ENCODE data around the gene MKI67. TPM values are rescaled to one million over a fixed set of nuclear protein-coding genes. Genes with fewer than 3 reads are reported as not detected.
"Not testable (repeated sequence)": the region's sequence is repeated elsewhere in the genome, so short reads cannot be mapped to it uniquely, and the experiment has no call there.

Gene MKI67
- total and polyA plus RNA-seq, 7 experiments from 2014 or later: 0.05 to 219 (median 0.20) TPM

DNA sequence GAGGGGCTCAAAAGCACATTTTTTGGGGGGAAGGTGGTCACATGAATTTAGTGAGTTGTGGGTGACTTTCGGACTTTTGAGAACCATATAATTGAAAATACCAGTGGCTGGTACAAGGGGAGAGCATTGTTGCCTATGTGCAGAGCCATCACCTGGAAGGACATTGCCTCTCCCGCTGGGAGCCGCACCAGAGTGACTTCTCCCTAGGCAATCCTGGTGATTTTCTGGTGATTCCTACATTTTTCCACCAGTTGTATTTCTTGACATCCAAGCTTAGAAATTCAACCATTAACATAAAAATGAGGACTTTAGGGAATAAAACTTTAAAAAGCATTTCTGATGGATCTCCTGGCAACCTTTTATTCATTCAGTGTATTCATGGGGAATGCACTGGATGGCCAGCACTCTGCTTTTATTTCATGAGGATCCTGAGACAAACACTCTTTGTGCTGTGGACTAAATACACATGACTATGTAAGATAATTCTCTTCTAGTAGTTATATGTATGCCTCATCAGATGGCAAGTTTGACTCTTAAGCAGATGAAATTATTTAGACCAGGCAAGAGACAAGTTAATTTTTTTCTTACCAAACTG is 41.8 kb upstream of the MKI67 start:
- Mint-ChIP-seq H3K9me3 (peaks cover 0 to 10% (median 5%) of the 10 kb centered on the region in 11 donors), H3K4me1 (no peaks in the 10 kb centered on the region), H3K36me3 (peaks cover 0 to 3% (median 0%) of the 10 kb centered on the region in 5 donors), H3K4me3 (no peak overlapping the region), H3K27me3 (peaks cover 10 to 36% (median 11%) of the 10 kb centered on the region in 5 donors), H3K27ac (no peak overlapping the region)
- Histone ChIP-seq H3K9me3 (ENCODE audit: control insufficient read depth in 2 of 3, low read length in 3 of 3) (no peaks in the 10 kb centered on the region), H3K27ac (ENCODE audit: low read depth, low read length) (no peak overlapping the region), H3K27me3 (ENCODE audit: control insufficient read depth in 2 of 2, insufficient read depth in 2 of 2, low read length in 2 of 2) (no peaks in the 10 kb centered on the region), H3K36me3 (ENCODE audit: control insufficient read depth in 2 of 3, insufficient read depth in 3 of 3, low read length in 3 of 3) (no peaks in the 10 kb centered on the region), H3K4me1 (ENCODE audit: control insufficient read depth in 2 of 2, insufficient read depth in 2 of 2, low read length in 2 of 2) (no peaks in the 10 kb centered on the region), H3K4me3 (ENCODE audit: low read length) (no peak overlapping the region)
- CTCF ChIA-PET: no interaction called here
- ATAC-seq (no peak), DNase-seq (no peak)
- intact Hi-C loops (cut with micrococcal nuclease): no loop called here
- POLR2A ChIA-PET: interaction anchor here (0.6 kb wide), 1 partner anchor 40 kb away, joined by 3 read pairs; no protein-coding TSS in a partner anchor

DNA sequence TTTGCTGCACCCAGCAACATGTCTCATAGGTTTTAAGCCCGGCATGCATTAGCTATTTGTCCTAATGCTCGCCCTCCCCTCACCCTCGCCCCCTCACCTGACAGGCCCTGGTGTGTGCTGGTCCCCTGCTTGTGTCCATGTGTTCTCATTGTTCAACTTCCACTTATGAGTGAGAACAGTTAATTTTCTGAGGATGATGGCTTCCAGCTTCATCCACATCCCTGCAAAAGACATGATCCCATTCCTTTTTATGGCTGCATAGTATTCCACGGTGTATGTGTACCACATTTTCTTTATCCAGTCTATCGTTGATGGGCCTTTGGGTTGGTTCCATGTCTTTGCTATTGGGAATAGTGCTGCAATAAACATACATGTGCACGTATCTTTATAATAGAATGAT is 40.9 kb upstream of the MKI67 start:
- intact Hi-C loops (cut with micrococcal nuclease); H3K4me1 Mint-ChIP-seq; H3K27ac Mint-ChIP-seq; POLR2A ChIA-PET; H3K9me3 Mint-ChIP-seq; H3K27ac ChIP-seq (ENCODE audit: low read depth, low read length); H3K4me3 ChIP-seq (ENCODE audit: low read length); H3K4me3 Mint-ChIP-seq; ATAC-seq; H3K36me3 Mint-ChIP-seq; H3K36me3 ChIP-seq (ENCODE audit: control insufficient read depth in 2 of 3, insufficient read depth in 3 of 3, low read length in 3 of 3); H3K27me3 ChIP-seq (ENCODE audit: control insufficient read depth in 2 of 2, insufficient read depth in 2 of 2, low read length in 2 of 2); DNase-seq; H3K4me1 ChIP-seq (ENCODE audit: control insufficient read depth in 2 of 2, insufficient read depth in 2 of 2, low read length in 2 of 2); H3K9me3 ChIP-seq (ENCODE audit: control insufficient read depth in 2 of 3, low read length in 3 of 3): not testable (repeated sequence)
- peaks cover 6 to 33% (median 10%) of the 10 kb centered on the region in 5 donors for H3K27me3 Mint-ChIP-seq
- CTCF ChIA-PET: interaction anchor here (0.6 kb wide), 1 partner anchor 9 kb away, joined by 3 read pairs; no protein-coding TSS in a partner anchor

DNA sequence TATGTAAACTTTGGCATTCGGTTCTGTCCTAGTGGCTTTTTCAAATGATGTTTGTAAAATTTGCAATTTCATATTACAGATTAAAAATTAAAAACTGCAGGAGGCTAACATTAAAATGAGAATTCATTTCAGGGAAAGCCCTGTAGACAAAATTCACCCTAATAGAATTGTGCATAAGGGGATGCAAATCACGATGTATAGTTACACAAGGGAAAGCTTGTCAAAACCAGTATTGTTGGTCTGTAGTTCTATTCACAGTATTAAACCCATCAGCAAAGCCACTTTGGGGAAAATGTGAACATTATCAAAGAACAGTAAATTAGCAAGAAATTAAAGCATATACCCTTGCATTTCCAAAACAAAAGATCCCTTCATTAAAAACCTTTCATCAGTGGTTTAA is 39.9 kb upstream of the MKI67 start:
- no peaks in the 10 kb centered on the region for H3K27me3 ChIP-seq (ENCODE audit: control insufficient read depth in 2 of 2, insufficient read depth in 2 of 2, low read length in 2 of 2)
- no peak overlapping the region for H3K27ac ChIP-seq (ENCODE audit: low read depth, low read length)
- no peaks in the 10 kb centered on the region for H3K9me3 ChIP-seq (ENCODE audit: control insufficient read depth in 2 of 3, low read length in 3 of 3)
- Mint-ChIP-seq H3K4me1 (peaks cover 0 to 6% (median 1%) of the 10 kb centered on the region in 7 donors), H3K9me3 (peaks cover 0 to 2% (median 0%) of the 10 kb centered on the region in 11 donors), H3K36me3 (no peaks in the 10 kb centered on the region), H3K27ac (no peak overlapping the region), H3K4me3 (no peak overlapping the region), H3K27me3 (peaks cover 6 to 33% (median 10%) of the 10 kb centered on the region in 5 donors)
- intact Hi-C loops (cut with micrococcal nuclease): no loop called here
- H3K36me3 ChIP-seq (ENCODE audit: control insufficient read depth in 2 of 3, insufficient read depth in 3 of 3, low read length in 3 of 3): no peaks in the 10 kb centered on the region
- DNase-seq (no peak), ATAC-seq (no peak)
- H3K4me1 ChIP-seq (ENCODE audit: control insufficient read depth in 2 of 2, insufficient read depth in 2 of 2, low read length in 2 of 2): no peaks in the 10 kb centered on the region
- no peak overlapping the region for H3K4me3 ChIP-seq (ENCODE audit: low read length)
- ChIA-PET POLR2A (no interaction called here), CTCF (no interaction called here)

DNA sequence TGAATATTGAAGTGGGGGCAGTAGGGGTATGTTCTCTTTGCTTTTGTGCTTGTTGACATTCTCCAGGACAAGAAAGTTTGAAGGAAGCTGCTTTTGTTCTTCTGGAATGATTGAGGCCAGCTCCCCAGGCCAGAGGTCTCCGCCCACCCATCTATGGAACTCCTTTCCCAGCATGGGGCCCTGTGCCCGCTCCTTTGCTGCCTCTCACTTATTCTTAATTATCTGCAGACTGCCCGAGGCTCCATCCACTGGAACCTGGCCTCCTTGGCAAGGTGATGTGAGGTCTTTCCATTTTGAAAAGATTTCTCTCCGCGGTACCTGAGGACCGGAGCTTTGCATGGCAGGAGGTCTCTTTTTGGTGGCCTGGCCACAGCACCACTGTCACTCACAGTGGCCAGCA is 39.3 kb upstream of the MKI67 start:
- Mint-ChIP-seq H3K4me3 (no peak overlapping the region), H3K36me3 (no peaks in the 10 kb centered on the region), H3K27me3 (peaks cover 6 to 31% (median 10%) of the 10 kb centered on the region in 5 donors), H3K9me3 (no peaks in the 10 kb centered on the region), H3K27ac (no peak overlapping the region), H3K4me1 (peaks cover 0 to 12% (median 4%) of the 10 kb centered on the region in 7 donors)
- H3K9me3 ChIP-seq (ENCODE audit: control insufficient read depth in 2 of 3, low read length in 3 of 3): no peaks in the 10 kb centered on the region
- H3K27me3 ChIP-seq (ENCODE audit: control insufficient read depth in 2 of 2, insufficient read depth in 2 of 2, low read length in 2 of 2): no peaks in the 10 kb centered on the region
- ChIA-PET CTCF (no interaction called here), POLR2A (no interaction called here)
- H3K4me3 ChIP-seq (ENCODE audit: low read length): no peak overlapping the region
- H3K36me3 ChIP-seq (ENCODE audit: control insufficient read depth in 2 of 3, insufficient read depth in 3 of 3, low read length in 3 of 3): no peaks in the 10 kb centered on the region
- DNase-seq (no peak), ATAC-seq (no peak)
- intact Hi-C loops (cut with micrococcal nuclease): no loop called here
- no peaks in the 10 kb centered on the region for H3K4me1 ChIP-seq (ENCODE audit: control insufficient read depth in 2 of 2, insufficient read depth in 2 of 2, low read length in 2 of 2)
- no peak overlapping the region for H3K27ac ChIP-seq (ENCODE audit: low read depth, low read length)

DNA sequence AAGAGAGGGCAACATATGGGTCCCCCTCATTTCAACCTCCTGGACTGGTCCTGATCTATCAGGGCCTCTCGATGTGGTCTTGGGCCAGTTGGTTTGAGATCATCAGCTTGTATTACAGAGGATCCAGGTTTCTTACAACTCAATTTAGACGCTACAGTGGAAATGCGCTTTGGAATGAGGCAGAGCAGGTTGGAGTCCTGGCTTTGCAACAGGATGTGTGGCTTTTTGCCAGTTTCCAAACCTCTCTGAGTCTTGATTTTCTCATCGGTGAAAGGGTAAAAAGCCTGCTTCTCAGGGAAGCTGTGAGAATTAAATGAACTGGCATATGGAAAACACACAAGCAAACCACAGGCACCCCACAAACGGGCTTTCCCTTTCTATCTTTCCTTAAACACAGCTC is 37.5 kb upstream of the MKI67 start:
- ATAC-seq (no peak), DNase-seq (no peak)
- H3K27me3 ChIP-seq (ENCODE audit: control insufficient read depth in 2 of 2, insufficient read depth in 2 of 2, low read length in 2 of 2): no peaks in the 10 kb centered on the region
- H3K9me3 ChIP-seq (ENCODE audit: control insufficient read depth in 2 of 3, low read length in 3 of 3): no peaks in the 10 kb centered on the region
- intact Hi-C loops (cut with micrococcal nuclease): no loop called here
- H3K36me3 Mint-ChIP-seq: no peaks in the 10 kb centered on the region
- POLR2A ChIA-PET: no interaction called here
- H3K9me3 Mint-ChIP-seq: no peaks in the 10 kb centered on the region
- H3K4me3 Mint-ChIP-seq: no peak overlapping the region
- peaks cover 0 to 19% (median 0%) of the 10 kb centered on the region in 5 donors for H3K27me3 Mint-ChIP-seq
- no peaks in the 10 kb centered on the region for H3K4me1 ChIP-seq (ENCODE audit: control insufficient read depth in 2 of 2, insufficient read depth in 2 of 2, low read length in 2 of 2)
- no peaks in the 10 kb centered on the region for H3K36me3 ChIP-seq (ENCODE audit: control insufficient read depth in 2 of 3, insufficient read depth in 3 of 3, low read length in 3 of 3)
- H3K27ac Mint-ChIP-seq: no peak overlapping the region
- no peak overlapping the region for H3K27ac ChIP-seq (ENCODE audit: low read depth, low read length)
- H3K4me1 Mint-ChIP-seq: peaks cover 0 to 18% (median 4%) of the 10 kb centered on the region in 7 donors
- H3K4me3 ChIP-seq (ENCODE audit: low read length): no peak overlapping the region
- CTCF ChIA-PET: no interaction called here

DNA sequence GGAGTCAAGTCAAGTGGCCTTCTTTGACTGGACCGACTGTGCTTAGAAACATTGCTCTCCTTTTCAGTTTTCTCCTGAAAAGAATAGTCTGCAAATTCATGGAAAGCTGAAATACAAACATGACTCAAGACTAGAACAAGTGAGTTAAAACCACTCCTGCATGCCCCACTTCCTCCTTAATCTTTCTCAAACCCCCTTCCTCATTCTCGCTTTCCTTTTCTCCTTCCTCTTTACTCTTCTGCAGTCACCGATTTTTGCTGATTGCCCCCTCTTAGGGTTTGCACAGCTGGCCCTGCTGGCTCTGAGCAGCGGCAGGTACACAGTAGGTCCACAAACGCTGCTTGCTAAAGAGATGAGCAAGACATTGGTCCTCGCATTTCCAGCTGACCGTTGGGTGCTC is 34.8 kb upstream of the MKI67 start:
- Histone ChIP-seq H3K27ac (ENCODE audit: low read depth, low read length) (no peak overlapping the region), H3K4me1 (ENCODE audit: control insufficient read depth in 2 of 2, insufficient read depth in 2 of 2, low read length in 2 of 2) (no peaks in the 10 kb centered on the region), H3K36me3 (ENCODE audit: control insufficient read depth in 2 of 3, insufficient read depth in 3 of 3, low read length in 3 of 3) (no peaks in the 10 kb centered on the region), H3K9me3 (ENCODE audit: control insufficient read depth in 2 of 3, low read length in 3 of 3) (no peaks in the 10 kb centered on the region), H3K4me3 (ENCODE audit: low read length) (no peak overlapping the region), H3K27me3 (ENCODE audit: control insufficient read depth in 2 of 2, insufficient read depth in 2 of 2, low read length in 2 of 2) (no peaks in the 10 kb centered on the region)
- Mint-ChIP-seq H3K4me1 (peaks cover 0 to 18% (median 4%) of the 10 kb centered on the region in 7 donors), H3K27me3 (peaks cover 0 to 26% (median 0%) of the 10 kb centered on the region in 5 donors), H3K4me3 (peak overlapping the region in 1 of 10 donors; percentile 43), H3K9me3 (no peaks in the 10 kb centered on the region), H3K36me3 (no peaks in the 10 kb centered on the region), H3K27ac (no peak overlapping the region)
- ChIA-PET POLR2A (no interaction called here), CTCF (no interaction called here)
- no peak for DNase-seq
- intact Hi-C loops (cut with micrococcal nuclease): no loop called here
- ATAC-seq: peak; percentile 31

DNA sequence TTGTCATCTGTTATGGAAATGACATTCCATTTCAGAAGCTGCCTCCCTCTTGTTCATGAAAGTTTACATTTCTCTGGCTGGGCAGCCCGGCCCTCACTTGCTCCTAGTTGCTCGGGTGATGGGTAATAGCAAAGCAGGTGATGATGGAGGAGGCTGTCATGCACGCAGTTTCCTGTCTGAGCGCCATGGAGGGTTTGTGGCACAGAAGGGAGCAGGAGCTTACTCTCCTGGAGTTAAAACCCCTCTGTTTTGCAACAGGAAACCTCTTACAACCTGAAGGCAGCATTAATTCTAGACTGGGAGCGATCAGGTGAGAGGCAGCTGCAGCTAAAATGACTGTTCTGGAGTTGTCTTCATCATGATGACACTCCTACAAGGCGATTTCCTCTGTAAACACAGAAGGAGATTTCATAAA is 34.1 kb upstream of the MKI67 start:
- no peaks in the 10 kb centered on the region for H3K4me1 ChIP-seq (ENCODE audit: control insufficient read depth in 2 of 2, insufficient read depth in 2 of 2, low read length in 2 of 2)
- intact Hi-C loops (cut with micrococcal nuclease): no loop called here
- Mint-ChIP-seq H3K9me3 (no peaks in the 10 kb centered on the region), H3K4me1 (peaks cover 0 to 18% (median 4%) of the 10 kb centered on the region in 7 donors), H3K27me3 (peaks cover 0 to 27% (median 0%) of the 10 kb centered on the region in 5 donors), H3K36me3 (no peaks in the 10 kb centered on the region), H3K4me3 (no peak overlapping the region), H3K27ac (peak overlapping the region in 1 of 9 donors; percentile 35)
- no peak for DNase-seq
- no peak overlapping the region for H3K27ac ChIP-seq (ENCODE audit: low read depth, low read length)
- no peaks in the 10 kb centered on the region for H3K36me3 ChIP-seq (ENCODE audit: control insufficient read depth in 2 of 3, insufficient read depth in 3 of 3, low read length in 3 of 3)
- ChIA-PET POLR2A (interaction anchor here (1.8 kb wide), 1 partner anchor 21 kb away, joined by 4 read pairs; no protein-coding TSS in a partner anchor), CTCF (interaction anchor here (0.8 kb wide), 1 partner anchor 9 kb away, joined by 3 read pairs; no protein-coding TSS in a partner anchor)
- no peaks in the 10 kb centered on the region for H3K27me3 ChIP-seq (ENCODE audit: control insufficient read depth in 2 of 2, insufficient read depth in 2 of 2, low read length in 2 of 2)
- no peaks in the 10 kb centered on the region for H3K9me3 ChIP-seq (ENCODE audit: control insufficient read depth in 2 of 3, low read length in 3 of 3)
- no peak for ATAC-seq
- no peak overlapping the region for H3K4me3 ChIP-seq (ENCODE audit: low read length)
